GM12875 (cell line): ENCODE results near the gene LPAR6.

Experiments
- H3K4me3 ChIP-seq: one replicate; pipeline ENCODE4 v1.5.1; 2011; ENCODE audit warnings: low read depth, low read length, control low read depth
- TF ChIP-seq, protein P1 (sequence below): IDR thresholded peaks from 2 replicates; pipeline ENCODE4 v1.5.1; 2011; ENCODE audit warnings: low read depth, mild to moderate bottlenecking, control low read depth, inconsistent platforms, low read length, moderate library complexity, borderline replicate concordance; ENCODE audit not compliant: insufficient read depth

Gene LPAR6

GRCh38 chr13:48369988-48370387, 42.9 kb downstream of the LPAR6 start:
- TF ChIP-seq, protein P1, sequence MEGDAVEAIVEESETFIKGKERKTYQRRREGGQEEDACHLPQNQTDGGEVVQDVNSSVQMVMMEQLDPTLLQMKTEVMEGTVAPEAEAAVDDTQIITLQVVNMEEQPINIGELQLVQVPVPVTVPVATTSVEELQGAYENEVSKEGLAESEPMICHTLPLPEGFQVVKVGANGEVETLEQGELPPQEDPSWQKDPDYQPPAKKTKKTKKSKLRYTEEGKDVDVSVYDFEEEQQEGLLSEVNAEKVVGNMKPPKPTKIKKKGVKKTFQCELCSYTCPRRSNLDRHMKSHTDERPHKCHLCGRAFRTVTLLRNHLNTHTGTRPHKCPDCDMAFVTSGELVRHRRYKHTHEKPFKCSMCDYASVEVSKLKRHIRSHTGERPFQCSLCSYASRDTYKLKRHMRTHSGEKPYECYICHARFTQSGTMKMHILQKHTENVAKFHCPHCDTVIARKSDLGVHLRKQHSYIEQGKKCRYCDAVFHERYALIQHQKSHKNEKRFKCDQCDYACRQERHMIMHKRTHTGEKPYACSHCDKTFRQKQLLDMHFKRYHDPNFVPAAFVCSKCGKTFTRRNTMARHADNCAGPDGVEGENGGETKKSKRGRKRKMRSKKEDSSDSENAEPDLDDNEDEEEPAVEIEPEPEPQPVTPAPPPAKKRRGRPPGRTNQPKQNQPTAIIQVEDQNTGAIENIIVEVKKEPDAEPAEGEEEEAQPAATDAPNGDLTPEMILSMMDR: no peak
- H3K4me3 ChIP-seq: no peak overlapping the region
